GM12891 (cell line): ENCODE measurements around the gene LARP1B.

Source experiments
- PAX5 ChIP-seq: IDR thresholded peaks from 2 replicates; pipeline ENCODE4 v1.6.1; 2011; ENCODE audit warnings: low read length, moderate library complexity, mild to moderate bottlenecking; ENCODE audit not compliant: insufficient read depth, severe bottlenecking
- POLR2A ChIP-seq: IDR thresholded peaks from 2 replicates; pipeline ENCODE4 v1.6.1; 2011; ENCODE audit warnings: low read depth, low read length, control low read depth
- POLR2AphosphoS5 ChIP-seq: IDR thresholded peaks from 2 replicates; pipeline ENCODE4 v1.6.1; 2011; ENCODE audit warnings: low read depth, low read length, control low read depth
- POU2F2 ChIP-seq: IDR thresholded peaks from 2 replicates; pipeline ENCODE4 v1.6.1; 2011; ENCODE audit warnings: low read depth, mild to moderate bottlenecking, control low read depth, low read length, moderate library complexity
- TAF1 ChIP-seq: IDR thresholded peaks from 2 replicates; pipeline ENCODE4 v1.6.1; 2011; ENCODE audit warnings: low read depth, low read length, control low read depth

DNA sequence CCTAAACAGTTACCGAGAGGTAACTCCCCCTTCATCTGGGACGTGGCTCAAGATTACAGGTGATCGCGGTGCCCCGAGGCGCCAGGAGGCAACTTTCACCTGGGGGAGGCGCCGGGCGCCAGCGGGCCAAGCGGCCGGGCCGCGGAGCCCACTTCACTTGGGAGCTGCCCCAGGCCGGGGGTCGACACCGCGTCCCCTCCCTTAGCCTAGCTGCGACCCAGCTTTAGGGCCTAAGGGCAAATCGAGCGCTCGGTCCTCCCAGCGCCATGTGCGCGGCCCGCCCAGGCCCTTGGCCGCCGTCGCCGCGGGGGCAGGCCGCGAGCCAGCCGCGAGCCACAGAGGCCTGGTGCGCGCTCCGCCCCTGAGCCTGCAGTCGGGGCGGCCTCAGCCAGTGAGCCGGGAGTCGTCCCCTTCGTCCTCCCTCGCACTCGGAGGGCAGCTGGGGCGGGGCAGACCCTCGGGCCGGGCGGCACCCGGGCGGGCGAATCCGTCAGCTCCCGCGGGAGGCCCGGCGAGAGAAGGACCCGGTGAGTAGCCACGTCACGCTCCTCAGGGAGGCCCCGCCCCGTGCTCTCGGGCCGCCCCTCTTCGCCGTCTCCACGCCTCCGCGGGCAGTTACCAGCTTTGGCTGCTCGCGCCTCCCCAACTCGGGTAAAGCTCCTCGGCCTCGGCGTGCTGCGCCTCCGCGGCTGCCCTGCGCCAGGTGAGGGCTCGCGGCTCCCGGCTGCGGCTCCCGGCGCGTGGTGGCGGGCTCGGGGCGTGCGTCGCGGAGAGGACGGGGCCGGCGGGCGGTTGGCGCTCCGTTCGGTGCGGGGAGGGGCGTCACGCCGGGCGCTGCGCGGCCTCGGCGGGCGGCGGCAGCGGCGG lies at the start of gene LARP1B:
- TF ChIP-seq POLR2AphosphoS5 (peak; percentile 87), POLR2A (peak; percentile 82), TAF1 (peak; percentile 68), POU2F2 (peak; percentile 6; the same call in 1 of the 2 replicates), PAX5 (no peak)
